ENCODE results near the gene ACSS3. TPM values are rescaled to one million over a fixed set of nuclear protein-coding genes. Genes with fewer than 3 reads are reported as not detected.

The ACSS3 gene
- total and polyA plus RNA-seq, 2 of the 8 experiments (the other 6 are each of a cell fraction or from before 2014, with no cell fraction given) = 14.4 to 24.0 TPM

DNA sequence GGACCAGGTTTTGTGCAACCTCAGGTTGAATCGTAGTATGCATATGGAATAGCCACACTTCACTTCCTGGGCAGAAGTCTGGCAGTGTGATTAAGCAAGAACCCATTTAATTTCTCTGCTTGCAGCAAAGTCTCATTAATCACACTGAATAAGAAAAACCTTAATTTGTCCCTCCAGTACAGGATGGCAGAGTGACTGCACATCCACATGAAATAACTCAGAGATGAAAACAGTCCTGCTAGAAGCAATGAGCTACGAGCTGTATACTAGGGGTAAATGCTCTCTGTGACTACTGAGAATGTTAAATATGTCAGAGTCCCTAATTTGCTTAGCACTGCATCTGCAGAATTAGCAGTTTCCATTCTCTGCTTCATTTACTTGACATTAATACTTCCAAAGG lies 88.9 kb downstream of the ACSS3 start:
- Histone ChIP-seq H2AFZ (ENCODE audit: low read length) (no peak overlapping the region), H2BK12ac (ENCODE audit: low read depth, low read length) (no peak overlapping the region), H2BK15ac (ENCODE audit: low read length) (no peak overlapping the region), H2BK20ac (ENCODE audit: low read length) (no peak overlapping the region), H2BK5ac (ENCODE audit: low read depth, low read length) (no peak overlapping the region), H3K79me2 (ENCODE audit: control insufficient read depth in 1 of 2, insufficient read depth in 2 of 2, low read length in 2 of 2) (no peaks in the 10 kb centered on the region), H2BK120ac (replicated peaks; ENCODE audit: low read depth, low read length) (no peak overlapping the region), H3K4ac (replicated peaks; ENCODE audit: insufficient read length, low read depth, low read length) (no peak overlapping the region), H3K4me1 (replicated peaks in 1 of 4; ENCODE audit: control insufficient read depth in 3 of 4, insufficient read depth in 4 of 4, low read length in 3 of 4) (0 out of 7 replicates have a peak, but pooled peaks cover 0 to 4% (median 0%) of the 10 kb centered on the region in 4 experiments), H3K9me3 (ENCODE audit: insufficient read depth in 2 of 2, low read depth in 1 of 2, low read length in 1 of 2) (no peaks in the 10 kb centered on the region), H3K14ac (ENCODE audit: insufficient read length) (no peak overlapping the region), H3K36me3 (ENCODE audit: control insufficient read depth in 2 of 4, insufficient read depth in 4 of 4, low read length in 3 of 4) (peaks cover 0 to under 1% (median 0%) of the 10 kb centered on the region in 4 experiments; a peak in 1 of 8 replicates), H3K27me3 (replicated peaks in 1 of 4; ENCODE audit: control insufficient read depth in 3 of 4, extremely low read depth in 1 of 4, insufficient read depth in 3 of 4, low read length in 3 of 4) (no peaks in the 10 kb centered on the region), H4K20me1 (replicated peaks in 1 of 2; ENCODE audit: control insufficient read depth in 1 of 2, insufficient read depth in 2 of 2, low read length in 2 of 2) (peaks cover 0 to 2% of the 10 kb centered on the region in 2 experiments), H3K4me3 (ENCODE audit: extremely low read depth in 1 of 4, insufficient read depth in 2 of 4, low read depth in 3 of 4, low read length in 4 of 4) (no peak overlapping the region), H4K8ac (ENCODE audit: extremely low read depth, insufficient read depth, low read length) (no peak overlapping the region), H3K23ac (ENCODE audit: insufficient read length) (no peak overlapping the region), H3K27ac (ENCODE audit: low read depth, low read length) (no peak overlapping the region), H3K56ac (replicated peaks; ENCODE audit: insufficient read length, low read depth, low read length) (no peak overlapping the region), H3K23me2 (ENCODE audit: low read depth, low read length) (no peaks in the 10 kb centered on the region), H3K9ac (replicated peaks in 1 of 4; ENCODE audit: extremely low read depth in 1 of 4, low read depth in 3 of 4, low read length in 3 of 4) (no peak overlapping the region), H4K91ac (replicated peaks; ENCODE audit: insufficient read length, low read length) (no peak overlapping the region), H4K5ac (ENCODE audit: insufficient read length, low read depth, low read length) (no peak overlapping the region), H3K4me2 (ENCODE audit: insufficient read depth in 1 of 2, low read depth in 2 of 2, low read length in 2 of 2) (no peak overlapping the region), H2AK5ac (ENCODE audit: low read depth, low read length) (no peak overlapping the region), H3K79me1 (ENCODE audit: low read depth, low read length) (no peaks in the 10 kb centered on the region), H3K18ac (ENCODE audit: extremely low read depth, low read length) (no peak overlapping the region)
- ChIA-PET CTCF (ENCODE audit: partially characterized antibody) (no interaction called here), POLR2A (ENCODE audit: partially characterized antibody) (interaction anchor here (0.7 kb wide), 1 partner anchor 14 kb away, joined by 4 read pairs; no protein-coding TSS in a partner anchor)
- FAIRE-seq (no peak), DNase-seq (ENCODE audit: low read depth in 1 of 2, low spot score in 2 of 2) (no peak)
- 85% methylated on average over 2 of the region's 2 CpGs; no CpG with 5 or more reads in 1 of the 2 experiments for WGBS, 2 experiments (ENCODE audit: extremely low coverage in 1 of 2, insufficient coverage in 1 of 2, insufficient read length in 1 of 2, insufficient replicate concordance in 2 of 2, low coverage in 1 of 2, low lambda C conversion rate in 2 of 2, missing lambda C conversion rate in 1 of 2)
- TF ChIP-seq RFX5 (IDR thresholded peaks at IDR 0.05; ENCODE audit: borderline replicate concordance, low read depth, low read length) = no peak
- TF ChIP-seq CBX8 (IDR thresholded peaks at IDR 0.05; ENCODE audit: borderline replicate concordance, low read depth, low read length) = no peak
- no peak for TF ChIP-seq HDAC6 (IDR thresholded peaks at IDR 0.05; ENCODE audit: low read depth, low read length)

Data from H1 (cell line).